GM12878 (cell line): ENCODE data around the gene MPC2. TPM values are rescaled to one million over a fixed set of nuclear protein-coding genes. Genes with fewer than 3 reads are reported as not detected.

Experiments used
- ATF7 ChIP-seq: fragments of 450-650 bp; IDR thresholded peaks from 2 replicates; pipeline ENCODE4 v1.6.1; 2016; ENCODE audit warnings: low read depth, mild to moderate bottlenecking
- BRCA1 ChIP-seq: IDR thresholded peaks from 2 replicates; pipeline ENCODE4 v1.6.1; 2011; ENCODE audit warnings: low read depth, low read length, improper control_type of control experiment
- DPF2 ChIP-seq: fragments of 450-650 bp; IDR thresholded peaks from 2 replicates; pipeline ENCODE4 v1.6.1; 2017; ENCODE audit warnings: mild to moderate bottlenecking
- ETV6 ChIP-seq, 2 experiments: fragments of 450-650 bp in 1 of 2; IDR thresholded peaks in 1 of 2; conservative IDR thresholded peaks in 1 of 2; 2 replicates each; pipeline ENCODE4 v1.6.1; 2014; ENCODE audit warnings: antibody characterized with exemption in 1 of 2, borderline replicate concordance in 1 of 2, low read depth in 1 of 2, mild to moderate bottlenecking in 1 of 2, moderate library complexity in 1 of 2
- FOXK2 ChIP-seq: fragments of 450-650 bp; IDR thresholded peaks from 2 replicates; pipeline ENCODE4 v1.6.1; 2017; ENCODE audit warnings: mild to moderate bottlenecking, moderate library complexity
- HDAC2 ChIP-seq: fragments of 200-600 bp; sonication (generic); IDR thresholded peaks from 2 replicates; pipeline ENCODE4 v1.6.1; 2017
- HDAC6 ChIP-seq: fragments of 200-600 bp; sonication (generic); IDR thresholded peaks from one replicate; pipeline ENCODE4 v1.8.0; 2017; ENCODE audit warnings: antibody characterized with exemption; ENCODE audit not compliant: unreplicated experiment
- KAT2A ChIP-seq: conservative IDR thresholded peaks from 2 replicates; pipeline ENCODE4 v1.6.1; 2011; ENCODE audit warnings: low read depth, low read length; ENCODE audit not compliant: control insufficient read depth
- NFIC ChIP-seq: IDR thresholded peaks from 2 replicates; pipeline ENCODE4 v1.6.1; 2012; ENCODE audit warnings: low read depth, mild to moderate bottlenecking, inconsistent platforms, low read length, moderate library complexity
- PAX5 ChIP-seq: IDR thresholded peaks from 2 replicates; pipeline ENCODE4 v1.6.1; 2011; ENCODE audit warnings: low read depth, low read length, borderline replicate concordance
- PML ChIP-seq: IDR thresholded peaks from 2 replicates; pipeline ENCODE4 v1.6.1; 2012; ENCODE audit warnings: low read length, inconsistent platforms
- RELA ChIP-seq: fragments of 450-650 bp; IDR thresholded peaks from 2 replicates; pipeline ENCODE4 v1.8.0; 2014; ENCODE audit warnings: borderline replicate concordance; ENCODE audit not compliant: partially characterized antibody
- SREBF2 ChIP-seq: IDR thresholded peaks from 2 replicates; pipeline ENCODE4 v1.6.1; 2012; ENCODE audit warnings: mild to moderate bottlenecking, low read length
- STAT3 ChIP-seq: IDR thresholded peaks from 2 replicates; pipeline ENCODE4 v1.6.1; 2011; ENCODE audit warnings: low read depth, low read length, improper control_type of control experiment
- SUZ12 ChIP-seq: fragments of 200-600 bp; sonication (generic); IDR thresholded peaks from one replicate; pipeline ENCODE4 v1.6.1; 2018; ENCODE audit warnings: antibody characterized with exemption, mild to moderate bottlenecking; ENCODE audit not compliant: unreplicated experiment
- TAF1 ChIP-seq: IDR thresholded peaks from 2 replicates; pipeline ENCODE4 v1.6.1; 2011; ENCODE audit warnings: mild to moderate bottlenecking, low read depth, low read length, borderline replicate concordance
- TCF7 ChIP-seq: IDR thresholded peaks from 2 replicates; pipeline ENCODE4 v1.6.1; 2014; ENCODE audit warnings: antibody characterized with exemption, borderline replicate concordance
- ZSCAN29 ChIP-seq: fragments of 450-650 bp; IDR thresholded peaks from 2 replicates; pipeline ENCODE4 v1.6.1; 2017; ENCODE audit warnings: mild to moderate bottlenecking, moderate library complexity
- polyA plus RNA-seq, 11 experiments: library from polyadenylated mRNA; depleted of rRNA in 4 of 11; unstranded in 6 of 11; stranded (reverse) in 5 of 11; fragments of >200 nt; fragmentation: Nextera tagmentation in 4 of 11; fragmentation: Illumina TruSeq in 1 of 11; extraction: Ambion mirVana in 4 of 11; extraction: Trizol in 1 of 11; gene quantifications; 1 replicate in 1 of 11; 2 replicates in 10 of 11; pipeline versions ENCODE4 v1.2.1 to v1.2.3, GENCODE V29; 2011 to 2016; ENCODE audit warnings: inconsistent platforms in 2 of 11, missing spikeins in 2 of 11, low read depth in 1 of 11
- total RNA-seq, 4 experiments: library from RNA; depleted of rRNA in 3 of 4; stranded (reverse); fragments of >200 nt in 3 of 4; fragmentation: Illumina TruSeq in 1 of 4; extraction: Trizol in 1 of 4; gene quantifications; 2 replicates each; pipeline versions ENCODE4 v1.2.1 to v1.2.3, GENCODE V29; 2013 to 2021
- TF ChIP-seq, protein P1 (sequence below): IDR thresholded peaks from 2 replicates; pipeline ENCODE4 v1.6.1; 2012; ENCODE audit warnings: mild to moderate bottlenecking, low read depth, low read length
- TF ChIP-seq, protein P2 (sequence below): fragments of 450-650 bp; formaldehyde crosslinking; IDR thresholded peaks from 2 replicates; pipeline ENCODE4 v1.5.0; 2022; ENCODE audit warnings: mild to moderate bottlenecking, missing genetic modification characterization
- TF ChIP-seq, protein P3 (sequence below): IDR thresholded peaks from 2 replicates; pipeline ENCODE4 v1.6.1; 2011; ENCODE audit warnings: borderline replicate concordance, low read depth, mild to moderate bottlenecking, moderate library complexity, mixed read lengths, low read length; ENCODE audit not compliant: insufficient read depth; ENCODE audit errors: extremely low read length
- TF ChIP-seq, protein P4 (sequence below): fragments of 450-650 bp; IDR thresholded peaks from 2 replicates; pipeline ENCODE4 v1.6.1; 2017; ENCODE audit warnings: borderline replicate concordance

MPC2 gene
- total and polyA plus RNA-seq, 10 of the 15 experiments (the other 5 are each of a cell fraction or from before 2014, with no cell fraction given), result 22.5 to 164 (median 63.3) TPM

DNA sequence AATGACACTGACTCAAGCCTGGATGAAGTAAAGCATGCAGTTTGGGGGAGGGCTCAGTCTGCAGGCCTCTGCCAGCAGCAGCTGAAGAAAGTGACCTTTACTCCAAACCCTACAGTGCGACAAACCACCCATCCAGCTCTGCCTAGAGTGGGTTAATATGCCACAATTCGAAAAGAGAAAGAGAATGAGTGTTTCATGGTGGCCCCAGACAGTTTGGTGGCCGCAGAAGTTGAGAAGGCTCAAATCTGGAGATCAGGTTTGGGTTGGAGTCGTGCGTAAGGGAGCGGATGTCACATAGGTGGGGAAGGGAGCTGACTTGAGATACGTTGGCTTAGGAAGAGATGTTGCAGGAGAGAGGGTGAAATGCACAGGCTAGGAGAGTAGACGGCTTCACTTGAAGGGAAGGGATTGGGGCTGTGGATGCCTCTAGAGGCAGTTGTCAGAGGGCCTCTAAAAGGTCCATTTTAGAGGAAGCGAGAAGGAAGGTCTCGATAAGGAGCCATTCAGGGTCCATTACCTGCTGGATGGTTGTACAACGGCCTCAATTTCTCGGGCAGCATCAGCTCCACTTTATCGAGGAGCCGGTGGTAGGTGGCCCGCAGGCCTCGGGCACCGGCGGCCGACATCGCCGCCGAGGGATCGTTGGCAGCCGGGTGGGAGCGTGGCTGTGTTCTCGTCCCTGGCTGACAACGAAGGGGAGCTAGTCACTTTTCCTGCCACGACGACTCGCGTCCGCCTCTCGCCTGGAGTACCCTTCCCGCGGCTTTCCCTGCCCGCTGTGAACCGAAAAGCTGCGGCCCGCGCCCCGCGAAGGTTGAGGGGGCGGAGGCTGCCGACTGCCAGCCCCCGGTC is 1.4 kb downstream of the MPC2 start (continued):
- TF ChIP-seq NFIC (no peak), BRCA1 (no peak), TAF1 (no peak), SUZ12 (no peak), DPF2 (no peak; the same call in 1 of the 2 replicates), KAT2A (no peak), HDAC2 (no peak), STAT3 (no peak), HDAC6 (no peak), SREBF2 (no peak), PML (no peak), PAX5 (no peak), FOXK2 (no peak), ETV6 (conservative IDR thresholded peaks at IDR 0.05 in 1 of 2, IDR thresholded peaks at IDR 0.05 in 1 of 2; ENCODE audit: borderline replicate concordance in 1 of 2, low read depth in 1 of 2) (no peak), ATF7 (no peak), RELA (no peak), TCF7 (no peak), ZSCAN29 (no peak)
- TF ChIP-seq, protein P1, sequence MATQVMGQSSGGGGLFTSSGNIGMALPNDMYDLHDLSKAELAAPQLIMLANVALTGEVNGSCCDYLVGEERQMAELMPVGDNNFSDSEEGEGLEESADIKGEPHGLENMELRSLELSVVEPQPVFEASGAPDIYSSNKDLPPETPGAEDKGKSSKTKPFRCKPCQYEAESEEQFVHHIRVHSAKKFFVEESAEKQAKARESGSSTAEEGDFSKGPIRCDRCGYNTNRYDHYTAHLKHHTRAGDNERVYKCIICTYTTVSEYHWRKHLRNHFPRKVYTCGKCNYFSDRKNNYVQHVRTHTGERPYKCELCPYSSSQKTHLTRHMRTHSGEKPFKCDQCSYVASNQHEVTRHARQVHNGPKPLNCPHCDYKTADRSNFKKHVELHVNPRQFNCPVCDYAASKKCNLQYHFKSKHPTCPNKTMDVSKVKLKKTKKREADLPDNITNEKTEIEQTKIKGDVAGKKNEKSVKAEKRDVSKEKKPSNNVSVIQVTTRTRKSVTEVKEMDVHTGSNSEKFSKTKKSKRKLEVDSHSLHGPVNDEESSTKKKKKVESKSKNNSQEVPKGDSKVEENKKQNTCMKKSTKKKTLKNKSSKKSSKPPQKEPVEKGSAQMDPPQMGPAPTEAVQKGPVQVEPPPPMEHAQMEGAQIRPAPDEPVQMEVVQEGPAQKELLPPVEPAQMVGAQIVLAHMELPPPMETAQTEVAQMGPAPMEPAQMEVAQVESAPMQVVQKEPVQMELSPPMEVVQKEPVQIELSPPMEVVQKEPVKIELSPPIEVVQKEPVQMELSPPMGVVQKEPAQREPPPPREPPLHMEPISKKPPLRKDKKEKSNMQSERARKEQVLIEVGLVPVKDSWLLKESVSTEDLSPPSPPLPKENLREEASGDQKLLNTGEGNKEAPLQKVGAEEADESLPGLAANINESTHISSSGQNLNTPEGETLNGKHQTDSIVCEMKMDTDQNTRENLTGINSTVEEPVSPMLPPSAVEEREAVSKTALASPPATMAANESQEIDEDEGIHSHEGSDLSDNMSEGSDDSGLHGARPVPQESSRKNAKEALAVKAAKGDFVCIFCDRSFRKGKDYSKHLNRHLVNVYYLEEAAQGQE, result no peak
- TF ChIP-seq, protein P2, sequence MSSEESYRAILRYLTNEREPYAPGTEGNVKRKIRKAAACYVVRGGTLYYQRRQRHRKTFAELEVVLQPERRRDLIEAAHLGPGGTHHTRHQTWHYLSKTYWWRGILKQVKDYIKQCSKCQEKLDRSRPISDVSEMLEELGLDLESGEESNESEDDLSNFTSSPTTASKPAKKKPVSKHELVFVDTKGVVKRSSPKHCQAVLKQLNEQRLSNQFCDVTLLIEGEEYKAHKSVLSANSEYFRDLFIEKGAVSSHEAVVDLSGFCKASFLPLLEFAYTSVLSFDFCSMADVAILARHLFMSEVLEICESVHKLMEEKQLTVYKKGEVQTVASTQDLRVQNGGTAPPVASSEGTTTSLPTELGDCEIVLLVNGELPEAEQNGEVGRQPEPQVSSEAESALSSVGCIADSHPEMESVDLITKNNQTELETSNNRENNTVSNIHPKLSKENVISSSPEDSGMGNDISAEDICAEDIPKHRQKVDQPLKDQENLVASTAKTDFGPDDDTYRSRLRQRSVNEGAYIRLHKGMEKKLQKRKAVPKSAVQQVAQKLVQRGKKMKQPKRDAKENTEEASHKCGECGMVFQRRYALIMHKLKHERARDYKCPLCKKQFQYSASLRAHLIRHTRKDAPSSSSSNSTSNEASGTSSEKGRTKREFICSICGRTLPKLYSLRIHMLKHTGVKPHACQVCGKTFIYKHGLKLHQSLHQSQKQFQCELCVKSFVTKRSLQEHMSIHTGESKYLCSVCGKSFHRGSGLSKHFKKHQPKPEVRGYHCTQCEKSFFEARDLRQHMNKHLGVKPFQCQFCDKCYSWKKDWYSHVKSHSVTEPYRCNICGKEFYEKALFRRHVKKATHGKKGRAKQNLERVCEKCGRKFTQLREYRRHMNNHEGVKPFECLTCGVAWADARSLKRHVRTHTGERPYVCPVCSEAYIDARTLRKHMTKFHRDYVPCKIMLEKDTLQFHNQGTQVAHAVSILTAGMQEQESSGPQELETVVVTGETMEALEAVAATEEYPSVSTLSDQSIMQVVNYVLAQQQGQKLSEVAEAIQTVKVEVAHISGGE (CRISPR knock-in tag), result no peak
- TF ChIP-seq, protein P3, sequence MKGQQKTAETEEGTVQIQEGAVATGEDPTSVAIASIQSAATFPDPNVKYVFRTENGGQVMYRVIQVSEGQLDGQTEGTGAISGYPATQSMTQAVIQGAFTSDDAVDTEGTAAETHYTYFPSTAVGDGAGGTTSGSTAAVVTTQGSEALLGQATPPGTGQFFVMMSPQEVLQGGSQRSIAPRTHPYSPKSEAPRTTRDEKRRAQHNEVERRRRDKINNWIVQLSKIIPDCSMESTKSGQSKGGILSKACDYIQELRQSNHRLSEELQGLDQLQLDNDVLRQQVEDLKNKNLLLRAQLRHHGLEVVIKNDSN, result no peak
- TF ChIP-seq, protein P4, sequence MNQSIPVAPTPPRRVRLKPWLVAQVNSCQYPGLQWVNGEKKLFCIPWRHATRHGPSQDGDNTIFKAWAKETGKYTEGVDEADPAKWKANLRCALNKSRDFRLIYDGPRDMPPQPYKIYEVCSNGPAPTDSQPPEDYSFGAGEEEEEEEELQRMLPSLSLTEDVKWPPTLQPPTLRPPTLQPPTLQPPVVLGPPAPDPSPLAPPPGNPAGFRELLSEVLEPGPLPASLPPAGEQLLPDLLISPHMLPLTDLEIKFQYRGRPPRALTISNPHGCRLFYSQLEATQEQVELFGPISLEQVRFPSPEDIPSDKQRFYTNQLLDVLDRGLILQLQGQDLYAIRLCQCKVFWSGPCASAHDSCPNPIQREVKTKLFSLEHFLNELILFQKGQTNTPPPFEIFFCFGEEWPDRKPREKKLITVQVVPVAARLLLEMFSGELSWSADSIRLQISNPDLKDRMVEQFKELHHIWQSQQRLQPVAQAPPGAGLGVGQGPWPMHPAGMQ, result no peak
